Stomach (tissue), 9 donors: Measurements from ENCODE around the gene RAD23A. TPM values are rescaled to one million over a fixed set of nuclear protein-coding genes. Genes with fewer than 3 reads are reported as not detected.
"Not testable (repeated sequence)": the region's sequence is repeated elsewhere in the genome, so short reads cannot be mapped to it uniquely, and the experiment has no call there.

Source experiments
- DNase-seq, 2 donors: peaks; one replicate each; pipeline versions ENCODE4 v3.0.0 to v3.0.0-alpha.2; 2013 to 2019
- H3K27ac ChIP-seq, 5 donors: fragments of 200-600 bp in 4 of 5; sonication (generic) in 4 of 5; one replicate each; pipeline ENCODE4 v1.5.1; 2013 to 2019; ENCODE audit warnings: mild to moderate bottlenecking in 1 of 5, moderate library complexity in 1 of 5
- H3K27me3 ChIP-seq, 3 donors: fragments of 200-600 bp; sonication (generic); one replicate each; pipeline ENCODE4 v1.5.1; 2017 to 2019; ENCODE audit warnings: mixed run types in 1 of 3
- H3K36me3 ChIP-seq, 4 donors: fragments of 200-600 bp; sonication (generic); 1 replicate in 3 of 4; 2 replicates in 1 of 4; pipeline ENCODE4 v1.5.1; 2016 to 2019
- H3K4me1 ChIP-seq, 4 donors: fragments of 200-600 bp; sonication (generic); one replicate each; pipeline ENCODE4 v1.5.1; 2016 to 2019
- H3K4me3 ChIP-seq, 4 donors: fragments of 200-600 bp; sonication (generic) in 3 of 4; one replicate each; pipeline ENCODE4 v1.5.1; 2016 to 2019; ENCODE audit warnings: mild to moderate bottlenecking in 1 of 4
- H3K9me3 ChIP-seq, 4 donors: fragments of 200-600 bp; sonication (generic); one replicate each; pipeline ENCODE4 v1.5.1; 2016 to 2019
- CTCF ChIP-seq, 7 experiments: fragments of 450-650 bp in 4 of 7; fragments of 200-600 bp in 3 of 7; sonication (generic) in 3 of 7; IDR thresholded peaks; one replicate each; pipeline ENCODE4 v1.5.1; 2016 to 2019; ENCODE audit warnings: antibody characterized with exemption in 7 of 7, control low read depth in 2 of 7, mild to moderate bottlenecking in 1 of 7
- EP300 ChIP-seq: sonication (generic); formaldehyde crosslinking; IDR thresholded peaks from one replicate; pipeline ENCODE4 v1.6.1; 2017; ENCODE audit warnings: antibody characterized with exemption
- POLR2A ChIP-seq, 4 donors: fragments of 450-650 bp; IDR thresholded peaks; one replicate each; pipeline ENCODE4 v1.6.1; 2016; ENCODE audit warnings: antibody characterized with exemption in 4 of 4, control low read depth in 2 of 4, mild to moderate bottlenecking in 1 of 4, moderate library complexity in 1 of 4
- POLR2AphosphoS5 ChIP-seq, 3 donors: sonication (generic); formaldehyde crosslinking; IDR thresholded peaks; one replicate each; pipeline ENCODE4 v1.6.1; 2016; ENCODE audit warnings: antibody characterized with exemption in 3 of 3
- WGBS, 5 donors: extraction: QIAGEN DNeasy Blood & Tissue Kit in 3 of 5; methylation state at CpG; one replicate each; pipeline versions ENCODE4 v1.1.5 to v1.1.7; 2013 to 2018; 5-methylcytosine and 5-hydroxymethylcytosine counted together
- intact Hi-C: fragments of 100-400 bp; cut with DNase I; formaldehyde crosslinking; loops from one replicate; pipeline ENCODE4 v1.15.1; 2023; ENCODE audit warnings: low total_unique reads
- polyA plus RNA-seq, 3 donors: library from polyadenylated mRNA; stranded (reverse); fragments of 200-250 nt; gene quantifications; one replicate each; pipeline ENCODE4 v1.2.3, GENCODE V29; 2013
- total RNA-seq, 5 donors: library from RNA; depleted of rRNA; stranded (reverse); fragments of >200 nt; gene quantifications; one replicate each; pipeline versions ENCODE4 v1.1.0 to v1.2.3, GENCODE V29; 2014 to 2016
- donor health status: healthy with polysubstance abuse.
- donor health status: Bipolar disorder and iron deficiency.
- donor health status: healthy.

RAD23A gene
- total and polyA plus RNA-seq, 8 donors, result 44.1 to 144 (median 104) TPM

GRCh38 chr19:12953138-12953798, 7.6 kb downstream of the RAD23A start:
- no peaks in the 10 kb centered on the region for H3K27me3 ChIP-seq
- H3K36me3 ChIP-seq, result peaks cover 50 to 73% (median 70%) of the 10 kb centered on the region in 4 donors
- H3K9me3 ChIP-seq, result no peaks in the 10 kb centered on the region
- intact Hi-C loops, result no loop called here
- peak in 1 of 2 donors; percentile 78 for DNase-seq
- H3K4me1 ChIP-seq, result peaks cover 34 to 59% (median 48%) of the 10 kb centered on the region in 4 donors
- WGBS, 5 donors, result 50 to 61% (median 53%) methylated on average over 11 of the region's 11 CpGs
- no peak overlapping the region for H3K4me3 ChIP-seq
- TF ChIP-seq CTCF (IDR thresholded peaks at IDR 0.05) (no peak), POLR2AphosphoS5 (IDR thresholded peaks at IDR 0.05) (no peak), POLR2A (IDR thresholded peaks at IDR 0.05) (no peak), EP300 (no peak)
- peak overlapping the region in 4 of 5 donors; percentile 56 to 94 (median 63) for H3K27ac ChIP-seq

- Histone ChIP-seq H3K27ac (peak overlapping the region in 4 of 5 donors; percentile 56 to 94 (median 63)), H3K36me3 (peaks cover 42 to 66% (median 62%) of the 10 kb centered on the region in 4 donors), H3K27me3 (no peaks in the 10 kb centered on the region), H3K4me1 (peaks cover 33 to 54% (median 47%) of the 10 kb centered on the region in 4 donors), H3K4me3 (no peak overlapping the region), H3K9me3 (no peaks in the 10 kb centered on the region)
- no peak for DNase-seq
- WGBS, 5 donors, result 37 to 51% (median 44%) methylated on average over 6 to 12 of the region's 12 CpGs
- no peak for TF ChIP-seq POLR2A (IDR thresholded peaks at IDR 0.05)
- no peak for TF ChIP-seq EP300
- TF ChIP-seq CTCF (IDR thresholded peaks at IDR 0.05), result no peak
- TF ChIP-seq POLR2AphosphoS5 (IDR thresholded peaks at IDR 0.05), result no peak
- intact Hi-C loops, result no loop called here
These were observed 8.3 kb downstream of the RAD23A start for GRCh38 chr19:12953799-12954611.

- DNase-seq, result no peak
- H3K9me3 ChIP-seq, result no peaks in the 10 kb centered on the region
- peaks cover 33 to 54% (median 47%) of the 10 kb centered on the region in 4 donors for H3K4me1 ChIP-seq
- WGBS, 5 donors, result 12 to 35% (median 28%) methylated on average over 1 of the region's 1 CpG
- intact Hi-C loops, result no loop called here
- H3K4me3 ChIP-seq, result no peak overlapping the region
- H3K27ac ChIP-seq, result peak overlapping the region in 3 of 5 donors; percentile 53 to 94 (median 69)
- peaks cover 36 to 60% (median 57%) of the 10 kb centered on the region in 4 donors for H3K36me3 ChIP-seq
- no peaks in the 10 kb centered on the region for H3K27me3 ChIP-seq
- TF ChIP-seq EP300 (no peak), CTCF (IDR thresholded peaks at IDR 0.05) (no peak), POLR2A (IDR thresholded peaks at IDR 0.05) (no peak), POLR2AphosphoS5 (IDR thresholded peaks at IDR 0.05) (no peak)
These were observed 8.9 kb downstream of the RAD23A start for GRCh38 chr19:12954612-12954962.

GRCh38 chr19:12955575-12955974, 9.9 kb downstream of the RAD23A start:
- Histone ChIP-seq H3K4me3 (peak overlapping the region in 2 of 4 donors; percentile 89 to 100), H3K27ac (peak overlapping the region in 4 of 5 donors; percentile 88 to 95 (median 94)), H3K36me3 (peaks cover 27 to 50% (median 47%) of the 10 kb centered on the region in 4 donors), H3K4me1 (peaks cover 33 to 54% (median 47%) of the 10 kb centered on the region in 4 donors)
- DNase-seq, H3K27me3 ChIP-seq, H3K9me3 ChIP-seq, intact Hi-C loops: not testable (repeated sequence)
- 80 to 89% (median 85%) methylated on average over 9 of the region's 9 CpGs for WGBS, 5 donors
